ENCODE data around the gene EPC1.

DNA sequence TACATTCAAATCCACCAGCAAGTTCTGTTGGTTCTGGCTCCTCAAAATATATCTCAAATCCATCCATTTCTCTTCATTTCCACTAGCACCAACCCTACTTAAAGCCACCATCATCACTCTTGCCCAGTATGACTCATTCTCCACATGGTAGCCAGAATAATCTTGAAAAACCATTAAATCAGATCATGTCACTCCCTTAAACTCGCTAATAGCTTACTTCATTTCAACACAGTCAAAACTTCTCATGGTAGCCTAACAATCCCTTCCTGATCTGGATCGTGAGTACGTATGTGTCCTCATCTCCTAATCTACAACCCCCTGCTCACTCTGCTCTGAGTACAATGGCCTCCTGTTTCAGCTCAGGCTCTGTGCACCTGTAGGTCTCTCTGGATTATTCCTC is 8.7 kb downstream of the EPC1 start:
- TF ChIP-seq, protein P1, sequence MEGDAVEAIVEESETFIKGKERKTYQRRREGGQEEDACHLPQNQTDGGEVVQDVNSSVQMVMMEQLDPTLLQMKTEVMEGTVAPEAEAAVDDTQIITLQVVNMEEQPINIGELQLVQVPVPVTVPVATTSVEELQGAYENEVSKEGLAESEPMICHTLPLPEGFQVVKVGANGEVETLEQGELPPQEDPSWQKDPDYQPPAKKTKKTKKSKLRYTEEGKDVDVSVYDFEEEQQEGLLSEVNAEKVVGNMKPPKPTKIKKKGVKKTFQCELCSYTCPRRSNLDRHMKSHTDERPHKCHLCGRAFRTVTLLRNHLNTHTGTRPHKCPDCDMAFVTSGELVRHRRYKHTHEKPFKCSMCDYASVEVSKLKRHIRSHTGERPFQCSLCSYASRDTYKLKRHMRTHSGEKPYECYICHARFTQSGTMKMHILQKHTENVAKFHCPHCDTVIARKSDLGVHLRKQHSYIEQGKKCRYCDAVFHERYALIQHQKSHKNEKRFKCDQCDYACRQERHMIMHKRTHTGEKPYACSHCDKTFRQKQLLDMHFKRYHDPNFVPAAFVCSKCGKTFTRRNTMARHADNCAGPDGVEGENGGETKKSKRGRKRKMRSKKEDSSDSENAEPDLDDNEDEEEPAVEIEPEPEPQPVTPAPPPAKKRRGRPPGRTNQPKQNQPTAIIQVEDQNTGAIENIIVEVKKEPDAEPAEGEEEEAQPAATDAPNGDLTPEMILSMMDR (conservative IDR thresholded peaks at IDR 0.05 in 1 of 2, IDR thresholded peaks at IDR 0.05 in 1 of 2; ENCODE audit: low read depth in 1 of 2, low read length in 2 of 2), result no peak
- no peak for TF ChIP-seq EZH2 (IDR thresholded peaks at IDR 0.05; ENCODE audit: low read length, missing control alignments)
